Vagina (tissue), 2 donors: ENCODE measurements around the gene LRRC73. TPM values are rescaled to one million over a fixed set of nuclear protein-coding genes. Genes with fewer than 3 reads are reported as not detected.
A peak's percentile ranks its signal among the peaks of the same experiment; 100 is the strongest.

ENCODE experiments used
- DNase-seq, 2 donors: peaks; one replicate each; pipeline ENCODE4 v3.0.0-alpha.2; 2017; ENCODE audit errors: extremely low spot score in 2 of 2
- H3K27ac ChIP-seq: fragments of 200-600 bp; sonication (generic); one replicate; pipeline ENCODE4 v1.5.1; 2019
- H3K27me3 ChIP-seq: fragments of 200-600 bp; sonication (generic); one replicate; pipeline ENCODE4 v1.5.1; 2019
- H3K36me3 ChIP-seq, 2 donors: fragments of 200-600 bp; sonication (generic); one replicate each; pipeline ENCODE4 v1.5.1; 2017 to 2019
- H3K4me1 ChIP-seq: fragments of 200-600 bp; sonication (generic); one replicate; pipeline ENCODE4 v1.5.1; 2019
- H3K4me3 ChIP-seq, 2 donors: fragments of 200-600 bp; sonication (generic); 1 replicate in 1 of 2; 2 replicates in 1 of 2; pipeline ENCODE4 v1.5.1; 2016 to 2019
- H3K9me3 ChIP-seq: fragments of 200-600 bp; sonication (generic); one replicate; pipeline ENCODE4 v1.5.1; 2019
- CTCF ChIP-seq, 3 experiments: fragments of 450-650 bp in 2 of 3; fragments of 200-600 bp in 1 of 3; sonication (generic) in 1 of 3; IDR thresholded peaks; one replicate each; pipeline ENCODE4 v1.5.1; 2017 to 2019; ENCODE audit warnings: antibody characterized with exemption in 3 of 3, mild to moderate bottlenecking in 2 of 3, moderate library complexity in 2 of 3
- POLR2A ChIP-seq, 2 donors: fragments of 450-650 bp; IDR thresholded peaks; one replicate each; pipeline ENCODE4 v1.6.1; 2017; ENCODE audit warnings: antibody characterized with exemption in 2 of 2, mild to moderate bottlenecking in 2 of 2, moderate library complexity in 2 of 2
- POLR2AphosphoS5 ChIP-seq, 2 donors: sonication (generic); formaldehyde crosslinking; IDR thresholded peaks; one replicate each; pipeline ENCODE4 v1.9.0; 2017; ENCODE audit warnings: antibody characterized with exemption in 2 of 2, mild to moderate bottlenecking in 2 of 2, low read depth in 1 of 2; ENCODE audit not compliant: insufficient read depth in 1 of 2
- intact Hi-C: fragments of 100-400 bp; cut with DNase I; formaldehyde crosslinking; loops from one replicate; pipeline ENCODE4 v1.15.1; 2023
- total RNA-seq: library from RNA; depleted of rRNA; stranded (reverse); fragments of >200 nt; gene quantifications from one replicate; pipeline ENCODE4 v1.2.3, GENCODE V29; 2016

The LRRC73 gene
- total RNA-seq, 1 donor from 2014 or later = not detected

- intact Hi-C loops = no loop called here
- H3K27ac ChIP-seq = peak overlapping the region; percentile 42
- no peaks in the 10 kb centered on the region for H3K27me3 ChIP-seq
- TF ChIP-seq CTCF (IDR thresholded peaks at IDR 0.05) = no peak
- no peak for TF ChIP-seq POLR2AphosphoS5 (IDR thresholded peaks at IDR 0.05; ENCODE audit: insufficient read depth in 1 of 2, low read depth in 1 of 2)
- no peak for TF ChIP-seq POLR2A (IDR thresholded peaks at IDR 0.05)
- peaks cover 42% of the 10 kb centered on the region for H3K4me1 ChIP-seq
- H3K9me3 ChIP-seq = no peaks in the 10 kb centered on the region
- no peak for DNase-seq
- peaks cover 0 to 36% of the 10 kb centered on the region in 2 donors for H3K36me3 ChIP-seq
- H3K4me3 ChIP-seq = peak overlapping the region; percentile 61 to 64
Measured at GRCh38 chr6:43510827-43511163, 649 bp upstream of the LRRC73 start.

- intact Hi-C loops = loop anchor here (5.0 to 10.0 kb wide), 2 partner anchors 57 to 145 kb away; partner anchors contain the start of gene ZNF318
- Histone ChIP-seq H3K4me1 (peaks cover 28% of the 10 kb centered on the region), H3K4me3 (peak overlapping the region; percentile 61 to 64), H3K36me3 (peaks cover 0 to 42% of the 10 kb centered on the region in 2 donors), H3K27me3 (no peaks in the 10 kb centered on the region), H3K27ac (peak overlapping the region; percentile 42), H3K9me3 (no peaks in the 10 kb centered on the region)
- no peak for TF ChIP-seq POLR2A (IDR thresholded peaks at IDR 0.05)
- no peak for TF ChIP-seq POLR2AphosphoS5 (IDR thresholded peaks at IDR 0.05; ENCODE audit: insufficient read depth in 1 of 2, low read depth in 1 of 2)
- TF ChIP-seq CTCF (IDR thresholded peaks at IDR 0.05) = no peak
- DNase-seq = no peak
Measured at GRCh38 chr6:43509142-43509983, 783 bp downstream of the LRRC73 start.

- H3K4me1 ChIP-seq = peaks cover 24% of the 10 kb centered on the region
- intact Hi-C loops = loop anchor here (5.0 to 10.0 kb wide), 2 partner anchors 56 to 144 kb away; partner anchors contain the start of gene ZNF318
- H3K4me3 ChIP-seq = no peak overlapping the region
- H3K27ac ChIP-seq = no peak overlapping the region
- DNase-seq = no peak
- no peaks in the 10 kb centered on the region for H3K27me3 ChIP-seq
- TF ChIP-seq POLR2A (IDR thresholded peaks at IDR 0.05) (no peak), POLR2AphosphoS5 (IDR thresholded peaks at IDR 0.05; ENCODE audit: insufficient read depth in 1 of 2, low read depth in 1 of 2) (no peak), CTCF (IDR thresholded peaks at IDR 0.05) (no peak)
- peaks cover 0 to 39% of the 10 kb centered on the region in 2 donors for H3K36me3 ChIP-seq
- no peaks in the 10 kb centered on the region for H3K9me3 ChIP-seq
Measured at GRCh38 chr6:43508481-43509141, 1.5 kb downstream of the LRRC73 start.

- Histone ChIP-seq H3K36me3 (peaks cover 0 to 39% of the 10 kb centered on the region in 2 donors), H3K27me3 (no peaks in the 10 kb centered on the region), H3K27ac (no peak overlapping the region), H3K4me3 (no peak overlapping the region), H3K4me1 (peaks cover 24% of the 10 kb centered on the region), H3K9me3 (no peaks in the 10 kb centered on the region)
- DNase-seq = no peak
- intact Hi-C loops = loop anchor here (5.0 to 10.0 kb wide), 2 partner anchors 55 to 142 kb away; partner anchors contain the start of gene ZNF318
- TF ChIP-seq POLR2A (IDR thresholded peaks at IDR 0.05) (no peak), POLR2AphosphoS5 (IDR thresholded peaks at IDR 0.05; ENCODE audit: insufficient read depth in 1 of 2, low read depth in 1 of 2) (peak in 1 of 2 donors; percentile 17), CTCF (IDR thresholded peaks at IDR 0.05) (peak; percentile 69 to 89 (median 88))
Measured at GRCh38 chr6:43506667-43507471, 3.3 kb downstream of the LRRC73 start.
